HepG2 (cell line): Measurements from ENCODE around the gene INHA. TPM values are rescaled to one million over a fixed set of nuclear protein-coding genes. Genes with fewer than 3 reads are reported as not detected.

ENCODE experiments used
- ARID3A ChIP-seq: IDR thresholded peaks from 2 replicates; pipeline ENCODE4 v1.6.1; 2012; ENCODE audit warnings: low read depth, low read length, improper control_type of control experiment
- BCL3 ChIP-seq: sonication (generic); formaldehyde crosslinking; IDR thresholded peaks from 2 replicates; pipeline ENCODE4 v1.5.1; 2020; ENCODE audit warnings: mild to moderate bottlenecking, missing genetic modification reagents, moderate library complexity
- BRD4 ChIP-seq: sonication (generic); formaldehyde crosslinking; IDR thresholded peaks from 2 replicates; pipeline ENCODE4 v1.4.0; 2020; ENCODE audit warnings: missing genetic modification reagents
- ISL2 ChIP-seq: sonication (generic); formaldehyde crosslinking; IDR thresholded peaks from 2 replicates; pipeline ENCODE4 v1.5.0; 2020; ENCODE audit warnings: missing genetic modification reagents
- KDM3A ChIP-seq: IDR thresholded peaks from 2 replicates; pipeline ENCODE4 v1.6.1; 2018; ENCODE audit warnings: low read depth, missing compliant biosample characterization
- MATR3 ChIP-seq: sonication (generic); formaldehyde crosslinking; IDR thresholded peaks from 2 replicates; pipeline ENCODE4 v1.4.0; 2020; ENCODE audit warnings: missing genetic modification reagents
- MIER3 ChIP-seq: IDR thresholded peaks from 2 replicates; pipeline ENCODE4 v1.6.1; 2016; ENCODE audit warnings: missing compliant biosample characterization, borderline replicate concordance
- NFIC ChIP-seq: IDR thresholded peaks from 2 replicates; pipeline ENCODE4 v1.6.1; 2012; ENCODE audit warnings: mild to moderate bottlenecking, low read length, inconsistent platforms
- POLR2G ChIP-seq: fragments of 200-400 bp; formaldehyde crosslinking; IDR thresholded peaks from 2 replicates; pipeline ENCODE4 v1.6.1; 2018; ENCODE audit warnings: mild to moderate bottlenecking, low read depth, low read length, moderate library complexity
- RBFOX2 ChIP-seq: fragments of 200-400 bp; formaldehyde crosslinking; IDR thresholded peaks from 2 replicates; pipeline ENCODE4 v1.6.1; 2017; ENCODE audit warnings: low read depth, mild to moderate bottlenecking, low read length
- SAP130 ChIP-seq: IDR thresholded peaks from 2 replicates; pipeline ENCODE4 v1.6.1; 2016; ENCODE audit warnings: low read depth
- ZBED4 ChIP-seq: sonication (generic); formaldehyde crosslinking; IDR thresholded peaks from 2 replicates; pipeline ENCODE4 v1.4.0; 2020; ENCODE audit warnings: missing genetic modification reagents, borderline replicate concordance
- ZNF281 ChIP-seq: sonication (generic); formaldehyde crosslinking; IDR thresholded peaks from 2 replicates; pipeline ENCODE4 v1.4.0; 2020; ENCODE audit warnings: missing genetic modification reagents, borderline replicate concordance
- ZNF354B ChIP-seq: sonication (generic); formaldehyde crosslinking; IDR thresholded peaks from 2 replicates; pipeline ENCODE4 v1.8.0; 2022; ENCODE audit warnings: mild to moderate bottlenecking, missing genetic modification reagents
- polyA plus RNA-seq, 8 experiments: library from polyadenylated mRNA; depleted of rRNA in 3 of 8; stranded (reverse) in 7 of 8; unstranded in 1 of 8; fragments of >200 nt; fragmentation: Illumina TruSeq in 4 of 8; extraction: Trizol in 4 of 8; gene quantifications; 2 replicates each; pipeline versions ENCODE4 v1.2.1 to v1.2.3, GENCODE V29; 2011 to 2016; ENCODE audit warnings: low read depth in 4 of 8, missing spikeins in 1 of 8, mixed read lengths in 1 of 8; ENCODE audit not compliant: insufficient read depth in 1 of 8
- total RNA-seq, 5 experiments: library from RNA; depleted of rRNA; stranded (reverse); fragments of >200 nt; fragmentation: Illumina TruSeq; extraction: Trizol; gene quantifications; 2 replicates each; pipeline ENCODE4 v1.2.3, GENCODE V29; 2016; ENCODE audit warnings: low read depth in 1 of 5
- TF ChIP-seq, protein P1 (sequence below): sonication (generic); formaldehyde crosslinking; conservative IDR thresholded peaks from 2 replicates; pipeline ENCODE4 v1.8.0; 2022; ENCODE audit warnings: missing genetic modification reagents
- TF ChIP-seq, protein P2 (sequence below): sonication (generic); formaldehyde crosslinking; IDR thresholded peaks from 2 replicates; pipeline ENCODE4 v1.4.0; 2020; ENCODE audit warnings: mild to moderate bottlenecking, missing genetic modification reagents

The INHA gene
- total and polyA plus RNA-seq, 2 of the 13 experiments (the other 11 are each of a cell fraction or from before 2014, with no cell fraction given): 4.1 to 15.2 TPM

GRCh38 chr2:219595256-219595655, 23.1 kb downstream of the INHA start (continued):
- TF ChIP-seq BCL3: no peak
- TF ChIP-seq KDM3A (CRISPR knock-in tag): no peak
- TF ChIP-seq POLR2G: peak; percentile 31; the same call in 1 of the 2 replicates
- no peak for TF ChIP-seq ZNF354B (CRISPR knock-in tag)
- peak; percentile 20; the same call in 1 of the 2 replicates for TF ChIP-seq SAP130 (CRISPR knock-in tag)
- TF ChIP-seq ISL2 (CRISPR knock-in tag): no peak
- TF ChIP-seq, protein P1, sequence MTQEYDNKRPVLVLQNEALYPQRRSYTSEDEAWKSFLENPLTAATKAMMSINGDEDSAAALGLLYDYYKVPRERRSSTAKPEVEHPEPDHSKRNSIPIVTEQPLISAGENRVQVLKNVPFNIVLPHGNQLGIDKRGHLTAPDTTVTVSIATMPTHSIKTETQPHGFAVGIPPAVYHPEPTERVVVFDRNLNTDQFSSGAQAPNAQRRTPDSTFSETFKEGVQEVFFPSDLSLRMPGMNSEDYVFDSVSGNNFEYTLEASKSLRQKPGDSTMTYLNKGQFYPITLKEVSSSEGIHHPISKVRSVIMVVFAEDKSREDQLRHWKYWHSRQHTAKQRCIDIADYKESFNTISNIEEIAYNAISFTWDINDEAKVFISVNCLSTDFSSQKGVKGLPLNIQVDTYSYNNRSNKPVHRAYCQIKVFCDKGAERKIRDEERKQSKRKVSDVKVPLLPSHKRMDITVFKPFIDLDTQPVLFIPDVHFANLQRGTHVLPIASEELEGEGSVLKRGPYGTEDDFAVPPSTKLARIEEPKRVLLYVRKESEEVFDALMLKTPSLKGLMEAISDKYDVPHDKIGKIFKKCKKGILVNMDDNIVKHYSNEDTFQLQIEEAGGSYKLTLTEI (CRISPR knock-in tag): no peak
- 0 out of 2 replicates have a peak, but pooled peaks have one; percentile 25 for TF ChIP-seq ZNF281
- TF ChIP-seq ZBED4 (CRISPR knock-in tag): no peak
- no peak for TF ChIP-seq BRD4
- no peak for TF ChIP-seq MIER3 (CRISPR knock-in tag)
- TF ChIP-seq MATR3 (CRISPR knock-in tag): no peak
- TF ChIP-seq, protein P2, sequence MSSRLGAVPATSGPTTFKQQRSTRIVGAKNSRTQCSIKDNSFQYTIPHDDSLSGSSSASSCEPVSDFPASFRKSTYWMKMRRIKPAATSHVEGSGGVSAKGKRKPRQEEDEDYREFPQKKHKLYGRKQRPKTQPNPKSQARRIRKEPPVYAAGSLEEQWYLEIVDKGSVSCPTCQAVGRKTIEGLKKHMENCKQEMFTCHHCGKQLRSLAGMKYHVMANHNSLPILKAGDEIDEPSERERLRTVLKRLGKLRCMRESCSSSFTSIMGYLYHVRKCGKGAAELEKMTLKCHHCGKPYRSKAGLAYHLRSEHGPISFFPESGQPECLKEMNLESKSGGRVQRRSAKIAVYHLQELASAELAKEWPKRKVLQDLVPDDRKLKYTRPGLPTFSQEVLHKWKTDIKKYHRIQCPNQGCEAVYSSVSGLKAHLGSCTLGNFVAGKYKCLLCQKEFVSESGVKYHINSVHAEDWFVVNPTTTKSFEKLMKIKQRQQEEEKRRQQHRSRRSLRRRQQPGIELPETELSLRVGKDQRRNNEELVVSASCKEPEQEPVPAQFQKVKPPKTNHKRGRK (CRISPR knock-in tag): no peak
- no peak for TF ChIP-seq ARID3A
- no peak; the same call in 1 of the 2 replicates for TF ChIP-seq NFIC
- 0 out of 2 replicates have a peak, but pooled peaks have one; percentile 18 for TF ChIP-seq RBFOX2
